ENCODE results near the gene MMP25.

GRCh38 chr16:3012246-3012645, 34.1 kb upstream of the MMP25 start:
- TF ChIP-seq CTCF (IDR thresholded peaks at IDR 0.05) (no peak), EP300 (IDR thresholded peaks at IDR 0.05) (no peak)
